PFSK-1 (cell line): ENCODE data around the gene SLC39A9.

Experiments
- FOXP2 ChIP-seq: optimal IDR thresholded peaks from 2 replicates; pipeline ENCODE3; 2011; ENCODE audit warnings: borderline replicate concordance, control low read depth, inconsistent platforms; ENCODE audit not compliant: insufficient read depth; ENCODE audit errors: extremely low read length, extremely low read depth
- POLR2AphosphoS5 ChIP-seq: IDR thresholded peaks from 2 replicates; pipeline ENCODE4 v1.6.1; 2012; ENCODE audit warnings: low read depth, mild to moderate bottlenecking, control low read depth, low read length, moderate library complexity
- SIN3A ChIP-seq: IDR thresholded peaks from 2 replicates; pipeline ENCODE4 v1.6.1; 2012; ENCODE audit warnings: mild to moderate bottlenecking, low read length, moderate library complexity, borderline replicate concordance; ENCODE audit not compliant: insufficient read depth
- TAF1 ChIP-seq: IDR thresholded peaks from 2 replicates; pipeline ENCODE4 v1.6.1; 2012; ENCODE audit warnings: low read length, control low read depth, borderline replicate concordance; ENCODE audit not compliant: insufficient read depth
- TF ChIP-seq, protein P1 (sequence below), 2 experiments: IDR thresholded peaks; 2 replicates each; pipeline versions ENCODE4 v1.6.1 to v1.8.0; 2011 to 2012; ENCODE audit warnings: low read depth in 2 of 2, low read length in 2 of 2, control low read depth in 1 of 2, inconsistent platforms in 1 of 2, mild to moderate bottlenecking in 1 of 2, moderate library complexity in 1 of 2; ENCODE audit not compliant: insufficient read depth in 1 of 2

The SLC39A9 gene

DNA sequence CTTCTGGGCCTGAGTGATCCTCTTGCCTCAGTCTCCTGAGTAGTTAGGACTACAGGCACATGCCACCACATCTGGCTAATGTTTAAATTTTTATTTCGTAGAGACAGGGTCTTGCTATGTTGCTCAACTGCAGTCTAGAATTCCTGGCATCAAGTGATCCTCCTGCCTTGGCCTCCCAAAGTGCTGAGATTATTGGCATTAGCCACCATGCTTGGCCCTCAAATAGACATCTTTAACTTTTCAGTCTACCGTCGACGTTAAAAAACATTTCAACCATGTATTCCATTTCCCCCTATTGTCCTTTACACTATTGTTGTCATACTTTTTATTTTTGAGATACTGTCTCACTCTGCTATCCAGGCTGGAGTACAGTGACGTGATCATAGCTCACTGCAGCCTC lies 22.8 kb upstream of the SLC39A9 start:
- TF ChIP-seq TAF1 (no peak), POLR2AphosphoS5 (no peak), SIN3A (no peak), FOXP2 (no peak)
- TF ChIP-seq, protein P1, sequence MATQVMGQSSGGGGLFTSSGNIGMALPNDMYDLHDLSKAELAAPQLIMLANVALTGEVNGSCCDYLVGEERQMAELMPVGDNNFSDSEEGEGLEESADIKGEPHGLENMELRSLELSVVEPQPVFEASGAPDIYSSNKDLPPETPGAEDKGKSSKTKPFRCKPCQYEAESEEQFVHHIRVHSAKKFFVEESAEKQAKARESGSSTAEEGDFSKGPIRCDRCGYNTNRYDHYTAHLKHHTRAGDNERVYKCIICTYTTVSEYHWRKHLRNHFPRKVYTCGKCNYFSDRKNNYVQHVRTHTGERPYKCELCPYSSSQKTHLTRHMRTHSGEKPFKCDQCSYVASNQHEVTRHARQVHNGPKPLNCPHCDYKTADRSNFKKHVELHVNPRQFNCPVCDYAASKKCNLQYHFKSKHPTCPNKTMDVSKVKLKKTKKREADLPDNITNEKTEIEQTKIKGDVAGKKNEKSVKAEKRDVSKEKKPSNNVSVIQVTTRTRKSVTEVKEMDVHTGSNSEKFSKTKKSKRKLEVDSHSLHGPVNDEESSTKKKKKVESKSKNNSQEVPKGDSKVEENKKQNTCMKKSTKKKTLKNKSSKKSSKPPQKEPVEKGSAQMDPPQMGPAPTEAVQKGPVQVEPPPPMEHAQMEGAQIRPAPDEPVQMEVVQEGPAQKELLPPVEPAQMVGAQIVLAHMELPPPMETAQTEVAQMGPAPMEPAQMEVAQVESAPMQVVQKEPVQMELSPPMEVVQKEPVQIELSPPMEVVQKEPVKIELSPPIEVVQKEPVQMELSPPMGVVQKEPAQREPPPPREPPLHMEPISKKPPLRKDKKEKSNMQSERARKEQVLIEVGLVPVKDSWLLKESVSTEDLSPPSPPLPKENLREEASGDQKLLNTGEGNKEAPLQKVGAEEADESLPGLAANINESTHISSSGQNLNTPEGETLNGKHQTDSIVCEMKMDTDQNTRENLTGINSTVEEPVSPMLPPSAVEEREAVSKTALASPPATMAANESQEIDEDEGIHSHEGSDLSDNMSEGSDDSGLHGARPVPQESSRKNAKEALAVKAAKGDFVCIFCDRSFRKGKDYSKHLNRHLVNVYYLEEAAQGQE (IDR thresholded peaks at IDR 0.05; ENCODE audit: insufficient read depth in 1 of 2, low read depth in 2 of 2, low read length in 2 of 2): no peak

DNA sequence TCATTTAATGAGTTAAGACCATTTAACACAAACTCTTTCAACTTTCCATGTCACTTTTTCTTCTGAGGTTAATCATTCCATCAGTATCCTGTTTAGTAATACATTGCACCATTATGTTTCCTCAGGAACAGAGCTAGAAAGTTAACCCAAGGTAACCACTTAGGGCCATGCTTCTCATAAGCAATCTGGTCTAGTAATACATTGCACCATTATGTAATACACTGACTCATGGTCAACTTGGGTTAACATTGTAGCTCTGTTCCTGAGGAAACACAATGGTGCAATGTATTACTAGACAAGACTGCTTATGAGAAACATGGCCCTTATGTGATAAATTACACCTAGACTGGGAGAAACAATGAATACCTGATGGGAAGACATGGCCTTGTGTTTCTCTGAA lies 22.1 kb upstream of the SLC39A9 start:
- TF ChIP-seq POLR2AphosphoS5 (no peak), SIN3A (no peak), TAF1 (no peak), FOXP2 (no peak)
- TF ChIP-seq, protein P1 (IDR thresholded peaks at IDR 0.05; ENCODE audit: insufficient read depth in 1 of 2, low read depth in 2 of 2, low read length in 2 of 2): no peak

DNA sequence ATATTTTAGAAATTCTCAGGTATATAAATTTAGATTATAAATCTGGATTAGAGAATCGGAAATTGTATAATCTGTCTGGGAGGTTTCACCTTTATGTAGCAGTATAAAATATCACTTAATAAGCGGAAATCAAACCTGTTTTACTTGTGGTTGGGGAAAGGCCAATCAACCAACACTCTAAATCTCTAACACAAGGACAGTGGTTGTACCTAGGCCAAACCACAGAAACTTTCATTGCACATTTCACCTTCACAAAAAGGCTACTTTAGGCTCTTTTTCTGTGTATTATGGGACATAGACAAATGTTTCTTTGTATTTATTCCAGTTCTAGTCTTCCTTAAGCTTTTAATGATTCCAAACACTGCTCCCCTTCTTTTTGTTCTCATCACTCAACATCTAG lies 20.2 kb upstream of the SLC39A9 start:
- no peak for TF ChIP-seq SIN3A
- no peak for TF ChIP-seq FOXP2
- TF ChIP-seq TAF1: no peak
- TF ChIP-seq, protein P1 (IDR thresholded peaks at IDR 0.05; ENCODE audit: insufficient read depth in 1 of 2, low read depth in 2 of 2, low read length in 2 of 2): no peak
- TF ChIP-seq POLR2AphosphoS5: no peak

DNA sequence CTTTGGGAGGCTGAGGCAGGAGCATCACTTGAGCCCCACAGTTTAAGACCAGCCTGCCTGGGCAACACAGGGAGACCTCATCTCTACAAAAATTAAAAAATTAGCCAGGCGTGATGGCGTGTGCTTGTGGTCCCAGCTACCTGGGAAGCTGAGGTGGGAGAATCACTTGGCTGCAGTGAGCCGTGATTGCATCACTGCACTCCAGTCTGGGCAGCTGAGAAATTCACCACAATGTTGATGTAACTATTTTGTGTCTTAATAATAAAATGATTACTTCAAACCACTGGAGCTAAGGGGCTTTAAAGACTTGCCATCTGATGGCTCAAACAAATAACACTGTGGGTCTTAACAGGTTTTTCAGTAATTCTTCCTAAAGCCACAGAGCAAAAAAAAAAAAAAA lies 11.2 kb upstream of the SLC39A9 start:
- no peak for TF ChIP-seq TAF1
- TF ChIP-seq FOXP2: no peak
- TF ChIP-seq, protein P1 (IDR thresholded peaks at IDR 0.05; ENCODE audit: insufficient read depth in 1 of 2, low read depth in 2 of 2, low read length in 2 of 2): no peak
- no peak for TF ChIP-seq POLR2AphosphoS5
- no peak for TF ChIP-seq SIN3A

DNA sequence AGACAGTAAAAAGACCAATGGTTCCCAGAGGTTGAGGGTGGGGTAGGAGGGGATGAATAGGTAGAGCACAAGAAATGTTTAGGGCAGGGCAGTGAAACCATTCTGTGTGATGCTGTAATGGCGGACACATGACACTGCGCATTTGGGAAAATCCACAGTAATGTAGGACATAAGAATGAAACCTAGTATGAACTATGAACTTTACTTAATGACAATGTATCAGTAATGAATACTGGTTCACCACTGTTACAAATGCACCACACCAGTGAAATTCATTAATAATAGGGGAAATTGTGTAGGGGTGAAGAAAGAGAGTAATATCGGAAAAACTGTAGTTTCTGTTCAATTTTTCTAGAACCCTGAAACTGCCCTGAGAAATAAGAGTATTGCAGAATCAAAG lies 6.0 kb upstream of the SLC39A9 start:
- no peak for TF ChIP-seq POLR2AphosphoS5
- TF ChIP-seq, protein P1 (IDR thresholded peaks at IDR 0.05; ENCODE audit: insufficient read depth in 1 of 2, low read depth in 2 of 2, low read length in 2 of 2): no peak
- TF ChIP-seq TAF1: no peak
- no peak for TF ChIP-seq FOXP2
- no peak for TF ChIP-seq SIN3A
